HG02870 (cell line): ENCODE results near the gene CGNL1.

Experiments used
- ATAC-seq: cut with Tn5 transposase; IDR thresholded peaks from one replicate; pipeline ENCODE4 v1.9.1; 2021; ENCODE audit warnings: mild to moderate bottlenecking, moderate library complexity; ENCODE audit not compliant: unreplicated experiment

CGNL1 gene

DNA sequence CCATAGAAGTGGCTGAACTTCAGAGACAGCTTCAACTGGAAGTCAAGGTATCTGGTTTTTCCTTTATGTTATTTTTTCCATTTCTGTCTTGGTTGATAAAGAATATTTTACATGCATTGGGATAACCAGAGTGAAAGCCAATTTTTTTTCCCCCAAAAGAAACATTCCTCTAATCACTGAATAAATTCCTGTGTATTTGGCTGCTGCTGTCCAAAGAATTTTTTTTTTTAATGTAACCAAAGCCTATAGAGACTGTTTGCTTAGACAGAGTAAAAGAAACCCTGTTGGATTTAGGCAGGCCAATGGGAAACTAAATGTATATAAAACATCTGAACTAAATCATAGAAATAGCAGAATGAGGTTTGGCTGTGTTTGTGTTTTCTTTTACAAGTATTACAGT, 75.2 kb downstream of the CGNL1 start:
- ATAC-seq = no peak

DNA sequence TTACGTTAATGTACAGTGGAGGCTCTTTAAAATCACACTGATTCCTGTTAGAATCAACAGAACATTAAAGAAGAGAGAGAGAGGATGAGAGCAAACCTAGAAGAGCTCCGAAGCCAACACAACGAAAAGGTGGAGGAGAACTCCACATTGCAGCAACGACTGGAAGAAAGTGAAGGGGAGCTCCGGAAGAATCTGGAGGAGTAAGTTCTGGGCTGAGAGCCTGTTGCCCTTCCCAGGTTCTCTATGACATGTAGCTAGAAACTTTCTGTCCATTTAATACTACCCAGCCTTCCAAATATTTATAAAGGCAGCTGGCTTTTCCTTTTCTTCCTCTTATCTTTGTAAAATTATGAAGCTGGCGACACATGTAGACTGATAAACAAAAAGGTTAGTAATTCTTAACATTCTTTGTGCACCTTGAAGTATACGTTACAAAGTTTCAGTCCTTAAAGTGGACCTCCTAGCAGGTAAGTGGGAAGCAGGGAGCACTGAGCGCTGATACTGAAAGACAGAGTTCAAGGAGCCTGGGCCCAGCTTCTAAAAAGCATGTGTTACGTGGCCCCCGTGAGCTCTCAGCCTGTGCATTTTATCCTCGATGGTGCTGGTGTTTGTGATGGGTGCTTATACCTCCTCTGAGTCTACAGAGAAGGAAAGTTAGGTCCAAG, 75.9 kb downstream of the CGNL1 start:
- ATAC-seq = no peak

DNA sequence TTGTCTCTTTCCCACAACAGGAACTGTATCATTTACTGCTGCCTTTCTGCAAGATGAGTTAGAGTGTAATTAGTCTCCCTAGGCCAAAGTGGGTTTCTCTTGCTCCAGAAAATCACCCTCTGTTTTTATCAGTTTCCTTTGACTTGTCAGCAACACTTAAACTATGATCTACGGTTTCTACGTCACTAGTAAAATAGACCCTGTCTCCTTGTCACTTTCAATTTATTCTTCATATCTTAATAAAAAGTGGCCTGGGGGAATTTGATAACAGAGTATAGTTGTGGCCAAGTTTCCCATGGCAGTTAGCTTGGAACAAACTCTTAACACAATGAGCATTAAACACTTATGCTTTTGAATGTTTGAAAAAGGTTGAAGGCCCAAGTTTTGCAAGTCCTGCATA, 79.6 kb downstream of the CGNL1 start:
- no peak for ATAC-seq

DNA sequence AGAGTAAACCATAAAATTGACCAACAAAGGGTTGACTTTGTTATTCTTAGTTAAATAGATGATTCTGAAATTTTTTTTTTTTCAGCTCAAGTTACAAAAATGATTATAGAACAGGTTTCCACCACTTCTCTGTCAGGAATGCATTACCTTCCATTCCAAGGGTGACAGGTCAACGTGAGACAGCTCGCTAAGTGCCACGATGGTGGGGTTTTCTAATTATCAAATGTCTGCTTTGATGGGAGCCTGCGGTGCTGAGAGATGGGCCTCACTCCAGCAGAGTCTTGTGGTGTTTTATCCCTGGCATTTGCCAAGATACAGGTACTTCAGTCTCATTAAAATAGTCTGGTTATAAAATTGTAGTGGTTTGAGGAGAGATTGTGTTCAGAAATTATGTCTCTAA, 80.3 kb downstream of the CGNL1 start:
- no peak for ATAC-seq

DNA sequence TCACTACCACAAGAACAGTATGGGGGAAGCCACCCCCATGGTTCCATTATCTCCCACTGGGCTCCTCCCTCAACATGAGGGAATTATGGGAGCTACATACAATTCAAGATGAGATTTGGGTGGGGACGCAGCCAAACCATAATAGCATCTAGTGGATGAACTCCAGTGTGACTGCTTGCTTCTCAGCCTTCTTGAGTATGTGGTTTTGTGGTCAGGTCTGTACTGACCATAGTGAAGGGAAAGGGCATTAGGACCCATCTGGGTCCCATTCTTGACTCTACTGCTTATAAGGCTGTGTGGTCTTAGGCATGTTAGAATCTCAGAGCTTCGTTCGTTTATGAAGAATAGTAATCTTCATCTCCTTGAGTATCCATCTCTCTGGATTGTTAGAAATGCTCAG, 81.4 kb downstream of the CGNL1 start:
- ATAC-seq = no peak

DNA sequence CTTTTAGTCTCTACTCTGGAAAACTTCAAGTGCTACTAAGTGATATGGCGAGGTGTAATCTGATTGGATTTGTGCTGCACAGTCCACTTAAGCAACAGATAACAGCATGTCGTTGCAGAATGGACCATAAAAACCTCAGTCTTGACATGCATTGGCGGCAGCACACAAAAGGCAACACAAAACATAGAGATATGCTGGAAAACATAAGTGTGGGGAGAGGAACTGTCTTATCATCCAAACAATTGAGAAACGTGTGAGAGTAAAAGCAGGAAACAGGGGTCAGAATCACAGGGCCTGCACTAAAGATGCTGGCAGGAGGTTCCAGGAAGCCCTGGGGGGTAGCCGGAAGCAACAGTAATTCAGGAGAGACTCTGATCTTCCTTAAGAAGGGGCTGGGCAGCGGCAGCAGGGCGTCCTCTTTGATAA, 82.1 kb downstream of the CGNL1 start:
- no peak for ATAC-seq

DNA sequence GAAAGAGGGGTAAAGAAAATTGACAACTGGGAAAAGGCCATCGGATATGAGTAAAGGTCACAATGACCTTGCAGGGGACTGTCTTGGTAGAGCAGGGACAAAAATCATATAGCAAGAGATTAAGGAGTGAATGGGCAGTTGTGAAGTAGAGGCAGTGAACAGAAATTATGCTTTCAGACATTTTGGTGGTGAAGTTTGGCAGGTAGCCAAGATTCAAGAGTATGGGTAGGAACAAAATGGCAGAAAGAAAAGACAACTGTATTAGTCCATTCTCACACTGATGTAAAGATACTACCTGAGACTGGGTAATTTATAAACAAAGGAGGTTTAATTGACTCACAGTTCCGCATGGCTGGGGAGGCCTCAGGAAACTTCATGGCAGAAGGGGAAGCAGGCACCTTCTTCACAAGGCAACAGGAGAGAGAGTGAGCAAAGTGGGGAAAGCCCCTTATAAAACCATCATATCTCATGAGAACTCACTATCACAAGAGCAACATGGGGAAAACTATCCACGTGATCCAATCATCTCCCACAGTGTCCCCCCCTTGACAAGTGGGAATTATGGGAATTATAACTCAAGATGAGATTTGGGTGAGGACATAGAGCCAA, 84.0 kb downstream of the CGNL1 start:
- ATAC-seq = no peak

DNA sequence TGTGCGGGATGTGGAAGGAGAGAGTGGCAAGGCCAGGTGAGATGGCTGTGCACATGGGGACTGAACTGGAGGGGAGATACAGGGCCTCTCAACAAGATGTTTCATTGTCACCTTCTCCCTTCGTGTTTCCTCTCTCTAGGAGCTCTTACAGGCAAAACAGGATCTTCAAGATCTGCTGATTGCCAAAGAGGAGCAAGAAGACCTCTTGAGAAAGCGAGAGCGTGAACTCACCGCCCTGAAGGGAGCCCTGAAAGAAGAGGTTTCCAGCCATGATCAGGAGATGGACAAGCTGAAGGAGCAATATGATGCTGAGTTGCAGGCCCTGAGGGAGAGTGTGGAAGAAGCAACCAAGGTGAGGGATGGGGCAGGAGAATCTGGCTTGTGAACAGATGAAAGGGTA, 85.2 kb downstream of the CGNL1 start:
- ATAC-seq = no peak

DNA sequence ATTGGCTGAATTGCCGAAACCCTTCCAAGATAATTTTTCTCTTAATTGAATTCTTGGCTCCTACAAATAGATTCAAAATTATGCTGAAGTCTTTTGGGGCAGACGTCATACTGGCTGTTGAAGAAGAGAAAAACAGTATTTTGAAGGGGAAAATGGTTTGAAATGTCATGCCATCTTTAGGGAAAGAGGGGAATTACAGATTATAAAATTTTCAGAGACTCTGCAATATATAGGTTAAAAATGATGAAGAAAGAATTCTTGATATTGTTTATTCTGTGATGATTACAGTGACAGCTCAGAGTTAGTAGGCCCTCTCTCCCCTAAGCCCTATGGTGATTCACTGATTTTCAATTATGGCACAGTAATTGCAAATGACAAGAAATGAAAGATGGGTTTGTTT, 86.1 kb downstream of the CGNL1 start:
- ATAC-seq = no peak

DNA sequence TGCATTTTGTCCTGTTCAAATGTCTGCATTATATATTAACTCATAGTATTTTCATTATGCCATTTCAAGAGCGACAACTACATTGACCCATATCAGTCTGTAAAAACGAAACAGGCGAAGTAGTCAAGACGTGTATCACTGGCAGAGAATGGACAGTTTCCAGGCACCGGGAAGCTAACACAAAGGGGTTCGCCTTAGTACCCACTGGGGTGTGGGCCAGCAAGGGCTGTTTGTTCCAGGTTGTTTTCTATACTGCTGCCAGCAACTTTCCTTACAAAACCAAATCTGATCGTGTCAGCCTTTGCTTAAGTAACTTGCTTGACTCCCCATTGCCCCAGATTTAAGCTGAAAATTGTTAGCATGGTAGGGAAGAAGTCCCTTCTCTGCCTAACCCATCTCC, 87.1 kb downstream of the CGNL1 start:
- no peak for ATAC-seq

DNA sequence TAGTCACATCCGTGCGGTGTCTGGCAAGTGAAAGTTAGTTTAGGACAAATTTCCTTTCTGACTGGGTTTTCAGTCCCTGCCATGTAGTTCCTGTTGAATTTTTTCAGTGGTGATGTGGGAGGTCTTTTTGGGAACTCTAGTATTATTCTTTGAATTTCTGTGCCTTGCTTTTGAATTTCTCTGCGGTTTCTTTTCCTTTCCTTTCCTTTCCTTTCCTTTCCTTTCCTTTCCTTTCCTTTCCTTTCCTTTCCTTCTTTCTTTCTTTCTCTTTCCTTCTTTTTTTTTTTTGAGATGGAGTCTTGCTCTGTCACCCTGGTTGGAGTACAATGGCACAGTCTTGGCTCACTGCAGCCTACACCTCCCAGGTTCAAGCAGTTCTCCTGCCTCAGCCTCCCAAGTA, 88.2 kb downstream of the CGNL1 start:
- no peak for ATAC-seq

DNA sequence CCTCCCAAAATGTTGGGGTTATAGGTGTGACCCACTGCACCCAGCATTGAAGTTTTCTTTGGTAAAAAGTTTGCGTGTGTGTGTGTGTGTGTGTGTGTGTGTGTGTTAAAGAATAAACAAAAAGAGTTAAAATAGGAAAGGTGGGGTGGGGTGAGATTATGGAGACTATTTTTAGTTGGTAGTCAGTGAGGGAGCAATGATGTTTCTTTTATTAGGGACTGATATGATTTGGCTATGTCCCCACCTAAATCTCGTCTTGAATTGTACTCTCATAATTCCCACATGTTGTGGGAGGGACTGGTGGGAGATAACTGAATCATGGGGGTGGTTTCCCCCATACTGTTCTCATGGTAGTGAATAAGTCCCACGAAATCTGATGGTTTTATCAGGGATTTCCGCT, 92.2 kb downstream of the CGNL1 start:
- ATAC-seq = no peak

DNA sequence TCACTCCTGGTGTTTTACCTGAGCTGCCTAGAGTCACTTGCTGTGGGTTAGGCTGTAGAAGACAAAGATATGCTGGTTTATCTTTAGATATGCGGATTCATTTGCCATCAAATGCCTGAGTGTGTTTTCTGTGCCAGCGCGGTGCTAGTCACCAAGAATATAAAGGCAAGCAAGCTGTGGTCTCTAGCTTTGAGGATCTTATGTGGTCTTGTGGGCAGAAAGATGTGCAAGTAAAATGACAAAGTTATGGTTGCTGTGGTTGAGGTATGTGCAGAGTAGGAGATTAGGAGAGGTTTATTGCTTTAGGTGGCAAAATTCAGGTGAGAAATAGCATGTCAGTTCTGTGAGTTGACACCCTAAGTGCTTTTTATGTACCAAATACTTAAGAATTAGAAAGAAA, 94.2 kb downstream of the CGNL1 start:
- ATAC-seq = no peak

DNA sequence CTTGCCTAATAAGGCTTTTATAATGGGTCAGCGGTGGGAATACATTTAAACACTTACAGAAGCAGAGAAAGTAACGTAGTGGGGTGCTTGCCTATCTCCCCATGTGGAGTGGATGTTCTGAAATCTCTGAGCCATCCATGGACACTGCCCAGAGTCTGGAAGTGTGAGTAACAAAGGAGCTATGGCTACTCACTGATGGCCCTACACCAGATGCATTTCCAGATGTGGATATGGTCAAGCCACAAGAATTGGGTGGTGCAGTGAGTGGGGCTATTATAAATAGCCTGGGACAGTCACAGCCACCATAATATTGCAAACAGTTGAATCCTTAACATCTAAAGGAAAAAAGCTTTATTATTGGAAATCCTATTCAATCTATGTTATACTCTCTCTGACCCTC, 96.6 kb downstream of the CGNL1 start:
- no peak for ATAC-seq

DNA sequence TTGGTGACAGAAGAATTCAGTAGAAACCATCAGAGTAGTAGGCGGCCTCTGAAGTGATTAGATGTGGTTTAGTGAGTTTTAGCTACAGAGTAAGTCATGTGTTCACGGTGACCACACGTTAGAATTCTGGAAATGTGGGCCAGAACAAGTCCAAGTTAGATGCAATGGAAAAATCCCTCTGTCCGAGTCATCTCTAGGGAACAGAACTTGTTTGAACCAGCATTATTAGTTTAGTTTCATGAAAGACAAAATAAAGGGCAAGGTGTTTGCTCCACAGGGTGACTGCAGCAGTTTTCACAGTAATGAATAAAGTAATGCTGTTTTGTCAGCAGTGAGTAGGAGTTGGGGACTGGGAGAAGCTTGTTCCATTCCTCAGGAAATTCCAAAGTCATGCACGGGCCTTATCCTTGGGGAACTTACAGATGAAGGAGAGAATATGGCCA, 100.2 kb downstream of the CGNL1 start:
- no peak for ATAC-seq

DNA sequence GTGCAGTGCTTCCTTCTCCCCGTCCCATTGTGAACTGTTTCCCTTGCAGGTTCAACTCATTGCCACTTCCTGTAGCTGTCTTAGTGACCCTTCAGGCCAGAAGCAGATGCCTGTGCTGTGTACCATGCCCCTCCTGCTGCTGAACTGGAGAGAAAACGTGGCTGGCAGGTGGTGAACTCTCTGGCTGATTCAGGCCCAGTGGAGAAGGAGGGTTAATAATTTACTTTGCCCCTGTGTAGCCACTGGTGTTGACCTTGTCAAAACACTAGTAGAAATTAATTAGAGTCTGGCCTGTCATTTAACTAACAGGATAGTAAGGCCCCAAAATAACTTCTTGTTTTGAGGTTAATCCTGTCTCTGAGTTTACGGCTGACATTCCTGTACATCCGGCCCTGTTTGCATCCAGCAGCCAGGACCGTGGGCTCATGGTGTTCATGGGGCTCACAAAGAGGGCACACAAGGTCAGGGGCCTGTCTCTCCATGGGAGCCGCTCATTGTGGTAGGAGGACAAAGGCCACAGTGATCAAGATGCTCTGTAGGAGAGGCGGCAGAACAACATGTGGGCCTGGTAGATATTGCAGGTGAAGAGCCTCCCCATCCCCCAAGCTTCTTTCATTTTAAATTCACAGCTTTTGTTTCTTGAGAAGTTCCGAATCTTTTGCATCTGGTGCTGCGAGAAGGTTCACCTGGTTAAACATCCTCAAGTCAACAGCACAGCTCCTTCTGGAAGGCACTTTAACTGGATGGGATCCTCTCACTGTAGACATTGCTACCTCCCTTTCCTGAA, 101.6 kb downstream of the CGNL1 start:
- ATAC-seq = no peak

DNA sequence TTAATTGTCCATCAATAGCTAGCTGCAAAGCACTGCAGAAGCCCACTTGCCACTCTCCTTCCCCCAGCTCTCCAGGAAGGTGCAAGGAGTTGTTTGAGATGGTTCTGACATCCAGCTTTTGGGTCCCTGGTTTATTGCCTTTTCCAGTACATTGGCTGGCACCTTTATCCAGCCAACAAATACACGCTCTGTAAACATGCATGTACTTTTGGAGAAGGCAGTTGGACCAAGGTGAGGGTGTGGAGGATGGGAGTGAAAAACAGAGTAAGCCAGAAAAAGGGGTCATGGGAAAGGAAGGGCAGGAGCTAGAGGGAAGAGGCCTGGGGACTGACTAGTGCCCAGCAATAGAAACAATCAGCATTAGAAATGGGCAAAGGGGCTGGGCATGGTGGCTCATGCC, 102.7 kb downstream of the CGNL1 start:
- ATAC-seq = no peak

DNA sequence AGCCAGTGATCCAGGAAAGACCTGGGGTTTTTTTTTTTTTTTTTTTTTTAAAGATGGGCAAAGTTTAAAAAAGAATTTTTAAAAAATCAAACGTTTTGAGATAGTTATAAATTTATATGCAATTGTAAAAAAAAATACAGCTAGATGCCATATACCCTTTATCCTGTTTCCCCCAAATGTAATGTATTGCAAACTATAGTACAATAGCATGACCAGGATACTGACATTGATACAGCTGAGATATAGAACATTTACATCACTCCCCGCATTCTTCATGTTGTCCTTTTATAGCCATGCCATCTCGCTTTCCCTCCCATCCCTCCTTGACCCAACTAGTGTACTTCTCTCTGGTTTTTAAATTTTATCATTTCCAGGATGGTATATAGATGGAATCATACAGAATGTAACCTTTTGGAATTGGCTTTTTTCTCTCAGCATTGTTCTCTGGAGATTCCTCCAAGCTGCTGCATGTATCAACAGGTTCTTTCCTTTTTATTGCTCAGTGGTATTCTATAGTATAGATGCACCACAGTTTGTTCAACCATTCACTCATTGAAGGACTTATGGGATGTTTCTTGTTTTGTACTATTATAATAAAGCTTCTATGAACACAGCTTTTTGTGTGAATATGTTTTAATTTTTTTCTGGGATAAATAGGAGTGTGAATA, 104.9 kb downstream of the CGNL1 start:
- ATAC-seq = no peak

DNA sequence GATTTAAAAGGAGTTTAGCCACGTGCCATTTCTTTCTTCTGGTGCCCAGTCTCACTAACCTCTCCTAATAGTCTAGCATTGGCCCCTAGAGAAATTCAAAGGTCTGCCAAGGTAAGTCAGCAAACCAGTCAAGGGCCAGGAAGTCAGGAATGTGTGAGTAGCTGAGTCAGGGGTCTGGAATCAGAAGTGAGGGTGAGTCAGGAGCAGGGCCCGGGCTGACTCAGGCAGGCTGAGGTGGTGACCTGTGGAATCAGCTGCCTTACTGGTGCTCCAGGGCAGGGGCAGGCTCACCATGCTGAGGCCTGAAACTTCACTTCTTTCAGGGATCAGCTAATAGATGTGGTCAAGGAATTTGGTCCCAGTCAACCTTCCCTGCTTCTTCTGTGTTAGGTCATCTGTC, 109.6 kb downstream of the CGNL1 start:
- ATAC-seq = no peak

DNA sequence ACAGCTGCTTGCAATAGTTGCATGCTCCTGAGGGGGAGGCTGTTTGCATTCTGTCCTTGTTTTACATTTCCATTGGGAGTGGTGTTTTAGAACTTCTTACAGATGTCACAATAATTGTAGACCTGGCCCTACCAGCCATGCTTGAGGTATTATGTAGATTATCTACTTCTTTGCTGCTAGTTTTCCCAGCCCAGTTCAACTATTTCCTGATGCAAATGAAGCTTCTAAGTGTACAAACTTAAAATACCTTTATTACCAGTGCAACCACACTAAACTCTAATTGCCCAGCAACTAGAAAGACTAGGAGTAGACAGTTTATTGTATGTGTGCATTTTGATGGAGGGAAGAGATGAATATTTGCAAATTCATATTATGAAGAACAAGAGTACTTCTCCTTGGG, 110.5 kb downstream of the CGNL1 start:
- no peak for ATAC-seq

DNA sequence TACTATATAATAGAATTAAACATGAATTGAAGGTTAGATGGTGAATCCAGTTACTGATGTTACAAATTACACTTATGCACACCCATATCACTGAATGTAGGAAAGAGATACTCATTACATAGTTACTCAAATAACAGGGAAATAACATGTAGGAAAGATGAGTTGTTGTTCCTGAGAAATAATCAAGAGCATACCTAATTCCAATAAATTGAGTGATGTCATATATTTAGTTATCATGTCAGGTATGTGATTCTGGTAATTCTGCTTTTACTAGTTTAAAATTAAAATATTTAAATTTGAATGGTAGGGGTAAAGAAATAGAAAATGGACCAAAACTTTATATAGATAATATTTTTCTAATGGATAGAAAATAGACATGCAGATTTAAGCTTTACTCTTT, 112.8 kb downstream of the CGNL1 start:
- ATAC-seq = no peak

DNA sequence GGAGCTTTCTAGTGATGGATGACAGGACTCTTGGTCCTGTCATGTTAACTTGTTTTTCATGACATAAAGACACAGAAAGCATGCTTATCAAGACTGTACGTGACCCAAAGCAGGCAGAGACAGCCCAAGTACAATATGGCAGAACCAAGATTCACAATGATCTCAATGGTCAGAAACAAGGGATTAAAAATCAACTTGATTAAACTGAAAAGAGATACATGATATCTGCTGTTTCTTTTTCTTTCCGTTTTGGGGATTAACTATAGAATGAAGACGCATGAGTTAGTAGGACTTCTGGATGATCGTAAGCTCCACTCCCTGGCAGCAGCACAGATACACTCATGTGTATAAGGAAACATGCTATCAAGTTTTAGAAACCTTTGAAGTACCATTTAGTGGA, 117.0 kb downstream of the CGNL1 start:
- ATAC-seq = no peak
